ENCODE data around the gene ZNF853. TPM values are rescaled to one million over a fixed set of nuclear protein-coding genes. Genes with fewer than 3 reads are reported as not detected.

The ZNF853 gene
- total RNA-seq, 1 experiment from 2014 or later: not detected

DNA sequence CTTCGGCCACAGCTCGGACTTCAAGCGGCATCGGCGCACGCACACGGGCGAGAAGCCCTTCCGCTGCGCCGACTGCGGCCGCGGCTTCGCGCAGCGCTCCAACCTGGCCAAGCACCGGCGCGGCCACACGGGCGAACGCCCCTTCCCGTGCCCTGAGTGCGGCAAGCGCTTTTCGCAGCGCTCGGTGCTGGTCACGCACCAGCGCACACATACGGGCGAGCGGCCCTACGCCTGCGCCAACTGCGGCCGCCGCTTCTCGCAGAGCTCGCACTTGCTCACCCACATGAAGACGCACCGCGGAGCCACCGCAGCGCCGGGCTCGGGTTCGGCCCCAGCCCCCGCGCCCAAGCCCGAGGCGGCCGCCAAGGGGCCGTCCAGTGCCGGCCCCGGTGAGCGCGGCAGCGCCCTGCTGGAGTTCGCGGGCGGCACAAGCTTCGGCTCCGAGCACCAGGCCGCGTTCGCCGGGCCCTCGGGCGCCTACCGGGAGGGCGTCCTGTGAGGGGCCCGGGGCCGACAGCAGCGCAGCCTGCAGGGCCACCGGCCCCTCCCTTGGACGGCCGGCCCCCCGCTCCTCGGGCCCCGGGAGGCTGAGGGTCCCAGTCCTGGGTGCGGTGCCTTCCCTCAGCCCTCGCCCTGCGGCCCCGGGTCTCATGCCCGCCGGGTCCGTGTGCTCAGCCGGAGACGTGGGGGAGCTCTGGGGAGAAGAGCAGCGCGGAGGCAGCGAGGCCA lies 38.9 kb downstream of the ZNF853 start:
- Mint-ChIP-seq H3K4me3 (ENCODE audit: unreplicated experiment) (no peak overlapping the region), H3K27ac (ENCODE audit: low read depth, unreplicated experiment) (no peak overlapping the region), H3K36me3 (ENCODE audit: insufficient read depth, unreplicated experiment) (peaks cover 50% of the 10 kb centered on the region), H3K4me1 (ENCODE audit: insufficient read depth, unreplicated experiment) (no peaks in the 10 kb centered on the region), H3K9me3 (ENCODE audit: unreplicated experiment) (no peaks in the 10 kb centered on the region), H3K27me3 (ENCODE audit: insufficient read depth, unreplicated experiment) (no peaks in the 10 kb centered on the region)
- ChIA-PET POLR2A (no interaction called here), CTCF (no interaction called here)
- intact Hi-C loops (cut with micrococcal nuclease): no loop called here
- BruUV-seq (replicated peaks): no TSS peak
- no peak for DNase-seq (ENCODE audit: unreplicated experiment)
- TF ChIP-seq, protein P1, sequence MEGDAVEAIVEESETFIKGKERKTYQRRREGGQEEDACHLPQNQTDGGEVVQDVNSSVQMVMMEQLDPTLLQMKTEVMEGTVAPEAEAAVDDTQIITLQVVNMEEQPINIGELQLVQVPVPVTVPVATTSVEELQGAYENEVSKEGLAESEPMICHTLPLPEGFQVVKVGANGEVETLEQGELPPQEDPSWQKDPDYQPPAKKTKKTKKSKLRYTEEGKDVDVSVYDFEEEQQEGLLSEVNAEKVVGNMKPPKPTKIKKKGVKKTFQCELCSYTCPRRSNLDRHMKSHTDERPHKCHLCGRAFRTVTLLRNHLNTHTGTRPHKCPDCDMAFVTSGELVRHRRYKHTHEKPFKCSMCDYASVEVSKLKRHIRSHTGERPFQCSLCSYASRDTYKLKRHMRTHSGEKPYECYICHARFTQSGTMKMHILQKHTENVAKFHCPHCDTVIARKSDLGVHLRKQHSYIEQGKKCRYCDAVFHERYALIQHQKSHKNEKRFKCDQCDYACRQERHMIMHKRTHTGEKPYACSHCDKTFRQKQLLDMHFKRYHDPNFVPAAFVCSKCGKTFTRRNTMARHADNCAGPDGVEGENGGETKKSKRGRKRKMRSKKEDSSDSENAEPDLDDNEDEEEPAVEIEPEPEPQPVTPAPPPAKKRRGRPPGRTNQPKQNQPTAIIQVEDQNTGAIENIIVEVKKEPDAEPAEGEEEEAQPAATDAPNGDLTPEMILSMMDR (IDR thresholded peaks at IDR 0.05; ENCODE audit: unreplicated experiment): no peak

DNA sequence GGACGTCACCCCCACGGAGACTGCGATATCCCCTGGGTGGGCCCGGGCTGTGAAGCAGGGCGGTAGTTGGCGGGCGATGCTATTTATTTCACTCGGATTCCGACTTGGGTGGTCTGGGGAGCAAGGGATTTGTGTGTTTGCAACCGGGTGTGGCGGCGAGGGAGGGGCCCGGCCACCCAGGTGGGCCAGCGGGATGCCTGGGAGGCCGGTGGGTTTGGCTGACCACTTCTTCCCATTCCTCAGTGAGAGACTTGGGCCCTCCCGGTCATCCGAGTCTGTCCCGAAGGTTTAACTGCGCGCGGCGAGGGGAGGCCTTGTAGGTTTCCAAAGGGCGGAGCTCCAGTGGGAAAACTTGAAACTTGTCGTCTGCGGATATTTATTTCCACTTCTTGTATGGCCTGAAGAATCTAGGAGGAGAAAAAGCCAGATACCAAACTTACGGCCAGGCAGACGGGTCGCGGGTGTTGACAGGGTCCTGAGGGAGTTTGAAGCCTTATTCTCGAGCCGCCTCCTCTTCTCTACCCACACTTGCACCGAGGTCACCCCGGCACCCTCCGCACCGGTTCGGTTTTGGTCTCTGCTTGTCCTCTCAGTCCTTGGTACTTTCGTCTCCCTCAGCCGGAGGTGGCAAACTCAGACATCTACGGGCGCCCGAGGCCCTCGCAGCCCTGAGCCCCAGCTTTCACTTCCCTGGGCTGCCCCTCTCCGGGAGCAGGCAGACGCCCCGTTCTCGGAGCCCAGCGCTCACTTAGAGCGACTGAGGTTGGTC lies 39.6 kb downstream of the ZNF853 start:
- peaks cover 50% of the 10 kb centered on the region for H3K36me3 Mint-ChIP-seq (ENCODE audit: insufficient read depth, unreplicated experiment)
- intact Hi-C loops (cut with micrococcal nuclease): no loop called here
- TF ChIP-seq, protein P1 (IDR thresholded peaks at IDR 0.05; ENCODE audit: unreplicated experiment): no peak
- no peak for DNase-seq (ENCODE audit: unreplicated experiment)
- H3K27ac Mint-ChIP-seq (ENCODE audit: low read depth, unreplicated experiment): no peak overlapping the region
- H3K4me1 Mint-ChIP-seq (ENCODE audit: insufficient read depth, unreplicated experiment): no peaks in the 10 kb centered on the region
- POLR2A ChIA-PET: no interaction called here
- H3K9me3 Mint-ChIP-seq (ENCODE audit: unreplicated experiment): no peaks in the 10 kb centered on the region
- H3K27me3 Mint-ChIP-seq (ENCODE audit: insufficient read depth, unreplicated experiment): no peaks in the 10 kb centered on the region
- CTCF ChIA-PET: interaction anchor here (0.6 kb wide), 1 partner anchor 19 kb away, joined by 3 read pairs; no protein-coding TSS in a partner anchor
- BruUV-seq (replicated peaks): TSS peak; percentile 15
- H3K4me3 Mint-ChIP-seq (ENCODE audit: unreplicated experiment): no peak overlapping the region

DNA sequence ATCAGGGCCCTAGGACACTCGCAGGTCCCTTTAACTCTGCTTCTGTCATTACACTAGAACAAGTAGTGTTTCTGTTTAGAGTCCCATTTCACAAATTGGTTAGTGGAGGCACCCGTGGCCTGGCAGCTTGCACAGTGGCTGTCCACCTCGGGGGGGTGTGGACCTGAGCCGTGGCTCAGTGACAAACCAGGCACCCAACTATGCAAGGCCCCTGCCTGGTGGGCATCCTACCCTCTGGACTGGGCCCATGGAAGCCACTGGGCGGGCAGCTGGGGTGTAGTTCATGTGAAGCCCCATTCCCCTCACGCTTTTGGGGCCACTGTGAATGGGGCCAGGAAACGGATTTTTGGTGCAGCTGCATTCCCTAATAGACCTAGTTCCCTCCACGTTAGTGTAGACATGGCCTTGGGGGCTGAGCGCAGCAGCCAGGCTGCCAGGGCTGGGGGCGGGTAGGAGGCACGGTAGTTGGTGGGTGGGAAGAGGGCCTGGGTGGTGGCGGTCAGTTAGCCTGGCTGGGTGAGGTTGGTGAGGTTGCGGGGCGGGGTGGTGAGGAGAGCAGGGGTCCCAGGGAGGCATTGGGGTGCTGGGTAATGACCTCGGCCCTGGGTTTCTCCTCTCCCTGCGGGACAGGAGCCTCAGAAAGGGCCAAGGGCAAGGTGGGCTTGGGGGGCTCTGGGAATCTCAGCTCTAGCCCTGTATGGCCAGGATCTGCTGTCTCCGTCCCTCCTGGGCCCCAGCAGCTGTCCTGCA lies 40.4 kb downstream of the ZNF853 start:
- intact Hi-C loops (cut with micrococcal nuclease): no loop called here
- no TSS peak for BruUV-seq (replicated peaks)
- DNase-seq (ENCODE audit: unreplicated experiment): no peak
- POLR2A ChIA-PET: no interaction called here
- TF ChIP-seq, protein P1 (IDR thresholded peaks at IDR 0.05; ENCODE audit: unreplicated experiment): no peak
- Mint-ChIP-seq H3K4me1 (ENCODE audit: insufficient read depth, unreplicated experiment) (no peaks in the 10 kb centered on the region), H3K9me3 (ENCODE audit: unreplicated experiment) (no peaks in the 10 kb centered on the region), H3K27me3 (ENCODE audit: insufficient read depth, unreplicated experiment) (no peaks in the 10 kb centered on the region), H3K36me3 (ENCODE audit: insufficient read depth, unreplicated experiment) (peaks cover 46% of the 10 kb centered on the region), H3K4me3 (ENCODE audit: unreplicated experiment) (no peak overlapping the region), H3K27ac (ENCODE audit: low read depth, unreplicated experiment) (no peak overlapping the region)
- CTCF ChIA-PET: interaction anchor here (0.6 kb wide), 1 partner anchor 20 kb away, joined by 3 read pairs; no protein-coding TSS in a partner anchor

DNA sequence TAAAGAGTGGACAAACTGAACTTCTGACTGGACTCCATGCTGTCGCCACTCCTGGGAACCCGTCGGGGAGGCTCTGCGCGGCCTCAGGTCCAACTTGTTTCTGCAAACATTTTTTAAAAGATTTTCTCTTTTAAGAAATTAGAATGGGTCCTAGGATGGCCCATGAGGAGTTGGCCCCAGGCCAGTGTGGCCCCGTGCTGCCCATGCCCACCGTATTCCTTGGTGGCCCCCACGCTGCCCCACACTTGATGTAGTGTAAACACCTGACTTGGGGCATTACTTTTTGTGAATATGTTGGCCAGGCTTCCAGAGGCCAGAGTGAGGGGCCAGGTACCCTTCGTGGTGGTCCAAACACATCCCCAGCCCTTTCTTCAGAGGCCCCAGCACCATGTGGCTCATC lies 41.0 kb downstream of the ZNF853 start:
- POLR2A ChIA-PET: no interaction called here
- H3K27me3 Mint-ChIP-seq (ENCODE audit: insufficient read depth, unreplicated experiment): no peaks in the 10 kb centered on the region
- BruUV-seq (replicated peaks): no TSS peak
- intact Hi-C loops (cut with micrococcal nuclease): no loop called here
- CTCF ChIA-PET: no interaction called here
- H3K27ac Mint-ChIP-seq (ENCODE audit: low read depth, unreplicated experiment): no peak overlapping the region
- H3K9me3 Mint-ChIP-seq (ENCODE audit: unreplicated experiment): peaks cover 6% of the 10 kb centered on the region
- TF ChIP-seq, protein P1 (IDR thresholded peaks at IDR 0.05; ENCODE audit: unreplicated experiment): no peak
- no peak overlapping the region for H3K4me3 Mint-ChIP-seq (ENCODE audit: unreplicated experiment)
- no peaks in the 10 kb centered on the region for H3K4me1 Mint-ChIP-seq (ENCODE audit: insufficient read depth, unreplicated experiment)
- H3K36me3 Mint-ChIP-seq (ENCODE audit: insufficient read depth, unreplicated experiment): peaks cover 40% of the 10 kb centered on the region
- no peak for DNase-seq (ENCODE audit: unreplicated experiment)
